Activated CD4-positive, alpha-beta T cell treated with anti-CD3 and anti-CD28 coated beads, Interleukin-2, amount 10 ng/mL, durations not matched to agents 24 days and 14 days (primary cell): Measurements from ENCODE around the gene SAMD9. TPM values are rescaled to one million over a fixed set of nuclear protein-coding genes. Genes with fewer than 3 reads are reported as not detected.
"Not testable (repeated sequence)": the region's sequence is repeated elsewhere in the genome, so short reads cannot be mapped to it uniquely, and the experiment has no call there.

Experiments used
- DNase-seq: peaks from one replicate; pipeline ENCODE4 v3.0.0; 2022
- H3K27ac Mint-ChIP-seq: one replicate; pipeline ENCODE4 v1.8.0; 2022; ENCODE audit warnings: mild to moderate bottlenecking, mixed read lengths
- H3K27me3 Mint-ChIP-seq: one replicate; pipeline ENCODE4 v1.8.0; 2022; ENCODE audit warnings: mixed read lengths
- H3K36me3 Mint-ChIP-seq: one replicate; pipeline ENCODE4 v1.8.0; 2022; ENCODE audit warnings: low read depth, mild to moderate bottlenecking, mixed read lengths
- H3K4me1 Mint-ChIP-seq: one replicate; pipeline ENCODE4 v1.8.0; 2021; ENCODE audit warnings: mixed read lengths
- H3K4me3 Mint-ChIP-seq: one replicate; pipeline ENCODE4 v1.8.0; 2022; ENCODE audit warnings: mild to moderate bottlenecking, moderate library complexity, mixed read lengths
- H3K9me3 Mint-ChIP-seq: one replicate; pipeline ENCODE4 v1.8.0; 2021; ENCODE audit warnings: mixed read lengths
- intact Hi-C: fragments of 100-400 bp; cut with micrococcal nuclease; formaldehyde crosslinking; loops from one replicate; pipeline ENCODE4 v1.15.1; 2023
- total RNA-seq: library from RNA; stranded (reverse); gene quantifications from 2 replicates; pipeline ENCODE4 v1.2.3, GENCODE V29; 2022

SAMD9 gene
- total RNA-seq, 1 donor from 2014 or later: 8.6 TPM

DNA sequence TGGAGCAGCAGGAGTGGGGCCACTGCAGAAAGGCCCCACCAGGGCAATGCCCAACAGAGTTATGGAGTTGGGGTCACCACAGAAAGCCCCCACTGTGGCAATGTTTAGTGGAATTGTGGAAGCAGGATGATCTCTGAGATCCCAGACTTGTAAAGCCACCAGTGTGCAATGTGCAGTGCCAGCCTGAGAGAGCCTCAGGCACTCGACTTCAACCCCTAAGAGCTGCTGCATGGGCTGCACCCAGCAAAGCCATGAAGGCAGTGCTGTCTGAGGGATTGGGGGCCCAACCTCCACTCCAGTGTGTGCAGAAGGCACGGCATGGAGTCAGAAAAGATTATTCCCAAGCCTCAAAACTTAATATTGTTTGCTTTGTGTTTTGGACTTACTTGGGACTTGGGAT lies 20.4 kb downstream of the SAMD9 start:
- Mint-ChIP-seq H3K4me1 (no peaks in the 10 kb centered on the region), H3K27me3 (no peaks in the 10 kb centered on the region), H3K36me3 (peaks cover 25% of the 10 kb centered on the region), H3K4me3 (no peak overlapping the region), H3K27ac (no peak overlapping the region), H3K9me3 (peaks cover 14% of the 10 kb centered on the region)
- no peak for DNase-seq
- intact Hi-C loops: no loop called here

DNA sequence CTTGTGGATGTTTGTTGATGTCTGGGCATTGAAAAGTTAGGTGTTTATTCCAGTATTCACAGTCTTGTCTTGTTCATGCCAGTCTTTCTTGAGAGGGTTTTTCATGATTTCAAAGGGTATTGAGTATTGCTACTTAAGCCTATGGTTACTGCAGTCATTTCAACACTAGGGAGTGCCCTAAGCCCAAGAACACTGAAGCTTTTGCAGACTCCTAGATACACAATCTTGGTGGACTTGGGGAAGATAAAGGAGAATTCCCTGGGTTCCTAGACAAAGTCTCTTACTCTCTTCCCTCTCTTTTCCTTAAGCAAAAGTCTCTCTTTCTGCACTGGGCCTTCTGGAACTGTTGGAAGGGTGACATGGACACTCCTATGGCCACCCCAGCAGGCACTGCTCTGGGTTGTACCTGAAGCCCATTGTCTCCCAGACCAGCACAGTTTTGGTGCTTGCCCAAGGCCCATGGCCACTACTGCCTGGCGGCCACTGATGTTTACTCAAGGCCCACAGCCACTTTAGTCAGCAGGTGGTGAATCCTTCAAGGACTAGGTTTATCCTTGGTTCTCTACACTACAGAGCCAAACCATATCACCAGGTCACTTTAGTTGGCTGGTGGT lies 24.9 kb downstream of the SAMD9 start:
- H3K36me3 Mint-ChIP-seq: no peaks in the 10 kb centered on the region
- H3K4me1 Mint-ChIP-seq: no peaks in the 10 kb centered on the region
- H3K9me3 Mint-ChIP-seq: peaks cover 7% of the 10 kb centered on the region
- intact Hi-C loops: loop anchor here (1.0 kb wide), 1 partner anchor 135 kb away; no protein-coding TSS in a partner anchor
- H3K27me3 Mint-ChIP-seq: peaks cover 27% of the 10 kb centered on the region
- H3K27ac Mint-ChIP-seq: no peak overlapping the region
- H3K4me3 Mint-ChIP-seq: no peak overlapping the region
- DNase-seq: peak; percentile 65

DNA sequence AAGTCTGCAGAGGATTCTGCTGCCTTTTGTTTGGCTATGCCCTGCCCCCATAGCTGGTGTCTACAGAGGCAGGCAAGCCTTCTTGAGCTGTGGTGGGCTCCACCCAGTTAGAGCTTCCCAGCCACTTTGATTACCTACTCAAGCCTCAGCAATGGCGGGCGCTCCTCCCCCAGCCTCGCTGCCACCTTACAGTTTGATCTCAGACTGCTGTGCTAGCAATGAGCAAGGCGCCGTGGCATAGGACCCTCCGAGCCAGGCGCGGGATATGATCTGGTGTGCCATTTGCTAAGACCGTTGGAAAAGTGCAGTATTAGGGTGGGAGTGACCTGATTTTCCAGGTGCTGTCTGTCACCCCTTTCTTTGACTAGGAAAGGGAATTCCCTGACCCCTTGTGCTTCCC lies 44.4 kb downstream of the SAMD9 start:
- H3K4me3 Mint-ChIP-seq, H3K4me1 Mint-ChIP-seq, H3K27ac Mint-ChIP-seq, DNase-seq, H3K36me3 Mint-ChIP-seq, intact Hi-C loops: not testable (repeated sequence)
- peaks cover 12% of the 10 kb centered on the region for H3K27me3 Mint-ChIP-seq
- peaks cover 22% of the 10 kb centered on the region for H3K9me3 Mint-ChIP-seq

DNA sequence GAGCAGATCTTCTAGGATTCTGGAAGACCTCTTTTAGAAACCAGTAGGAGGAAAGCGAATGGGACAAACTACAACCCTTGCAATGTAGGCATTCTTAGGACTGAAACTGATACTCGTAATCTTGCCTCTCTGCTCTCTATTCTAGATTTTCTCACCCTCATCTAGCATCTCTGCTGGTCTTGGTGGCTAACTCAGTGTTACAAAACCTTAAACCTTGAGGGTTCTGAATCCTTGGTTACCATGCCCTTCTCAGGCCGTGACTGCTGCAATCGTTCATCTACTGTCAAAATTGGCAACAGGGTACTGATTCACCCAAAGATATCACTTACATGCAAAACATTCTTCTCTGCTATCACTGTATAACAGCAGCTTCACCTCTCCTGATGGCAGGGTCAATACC lies 55.2 kb downstream of the SAMD9 start:
- intact Hi-C loops: no loop called here
- H3K4me3 Mint-ChIP-seq: no peak overlapping the region
- no peak for DNase-seq
- peaks cover 3% of the 10 kb centered on the region for H3K4me1 Mint-ChIP-seq
- no peaks in the 10 kb centered on the region for H3K36me3 Mint-ChIP-seq
- H3K27me3 Mint-ChIP-seq: peaks cover 32% of the 10 kb centered on the region
- H3K9me3 Mint-ChIP-seq: no peaks in the 10 kb centered on the region
- H3K27ac Mint-ChIP-seq: no peak overlapping the region

DNA sequence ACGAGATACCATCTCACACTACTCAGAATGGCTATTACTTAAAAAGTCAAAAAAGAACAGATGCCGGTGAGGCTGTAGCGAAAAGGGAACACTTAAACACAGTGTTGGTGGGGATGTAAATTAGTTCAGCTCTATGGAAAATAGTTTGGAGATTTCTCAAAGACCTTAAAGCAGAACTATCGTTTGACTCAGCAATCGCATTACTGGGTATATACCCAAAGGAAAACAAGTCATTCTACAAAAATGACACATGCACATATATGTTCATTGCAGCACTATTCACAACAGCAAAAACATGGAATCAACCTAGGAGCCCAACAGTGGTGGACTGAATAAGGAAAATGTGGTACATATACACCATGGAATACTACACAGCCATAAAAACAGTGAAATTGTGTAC lies 56.9 kb downstream of the SAMD9 start:
- peaks cover 30% of the 10 kb centered on the region for H3K27me3 Mint-ChIP-seq
- no peaks in the 10 kb centered on the region for H3K9me3 Mint-ChIP-seq
- no peak overlapping the region for H3K27ac Mint-ChIP-seq
- no peak for DNase-seq
- H3K4me1 Mint-ChIP-seq: peaks cover 3% of the 10 kb centered on the region
- no peak overlapping the region for H3K4me3 Mint-ChIP-seq
- intact Hi-C loops: no loop called here
- no peaks in the 10 kb centered on the region for H3K36me3 Mint-ChIP-seq

DNA sequence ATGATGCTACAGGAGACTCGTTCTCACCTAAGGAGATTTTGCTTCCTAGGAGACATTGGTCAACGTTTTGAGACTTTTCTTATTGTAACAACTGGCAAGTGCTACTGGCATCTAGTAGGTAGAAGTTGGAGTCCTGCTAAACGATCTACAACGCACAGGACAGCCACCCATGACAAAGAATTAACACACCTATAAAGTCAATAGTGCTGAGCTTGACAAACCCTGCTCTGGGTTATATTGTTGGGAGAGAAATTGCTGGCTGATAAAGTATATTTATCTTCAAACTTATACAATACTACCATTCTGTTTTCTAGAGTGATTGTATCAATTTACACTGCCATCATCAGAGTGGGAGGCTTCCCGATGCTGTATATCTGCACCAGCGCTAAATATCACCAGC lies 57.8 kb downstream of the SAMD9 start:
- Mint-ChIP-seq H3K27me3 (peaks cover 30% of the 10 kb centered on the region), H3K27ac (no peak overlapping the region), H3K4me1 (peaks cover 3% of the 10 kb centered on the region), H3K9me3 (no peaks in the 10 kb centered on the region), H3K4me3 (no peak overlapping the region), H3K36me3 (no peaks in the 10 kb centered on the region)
- no peak for DNase-seq
- intact Hi-C loops: no loop called here

DNA sequence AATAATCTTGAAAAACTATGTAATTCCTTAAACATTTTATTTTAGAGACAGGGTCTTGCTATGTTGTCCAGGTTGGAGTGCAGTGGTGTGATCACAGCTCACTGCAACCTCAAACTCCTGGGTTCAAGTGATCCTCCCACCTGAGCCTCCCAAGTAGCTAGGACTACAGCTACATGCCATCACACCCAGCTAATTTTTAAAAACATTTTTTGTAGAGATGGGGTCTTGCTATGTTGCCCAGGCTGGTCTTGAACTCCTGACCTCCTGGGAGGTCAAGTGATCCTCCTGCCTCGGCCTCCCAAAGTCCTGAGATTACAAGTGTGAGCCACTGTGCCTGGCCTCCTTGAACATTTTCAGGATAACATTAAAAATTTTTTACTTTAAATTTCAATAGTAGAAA lies 61.2 kb downstream of the SAMD9 start:
- intact Hi-C loops: loop anchor here (2.0 to 10.0 kb wide), 3 partner anchors 366 to 632 kb away; partner anchors contain the start of genes PEX1 and RBM48
- Mint-ChIP-seq H3K4me1 (peaks cover 13% of the 10 kb centered on the region), H3K27me3 (peaks cover 12% of the 10 kb centered on the region)
- H3K36me3 Mint-ChIP-seq, H3K4me3 Mint-ChIP-seq, H3K9me3 Mint-ChIP-seq, H3K27ac Mint-ChIP-seq, DNase-seq: not testable (repeated sequence)

DNA sequence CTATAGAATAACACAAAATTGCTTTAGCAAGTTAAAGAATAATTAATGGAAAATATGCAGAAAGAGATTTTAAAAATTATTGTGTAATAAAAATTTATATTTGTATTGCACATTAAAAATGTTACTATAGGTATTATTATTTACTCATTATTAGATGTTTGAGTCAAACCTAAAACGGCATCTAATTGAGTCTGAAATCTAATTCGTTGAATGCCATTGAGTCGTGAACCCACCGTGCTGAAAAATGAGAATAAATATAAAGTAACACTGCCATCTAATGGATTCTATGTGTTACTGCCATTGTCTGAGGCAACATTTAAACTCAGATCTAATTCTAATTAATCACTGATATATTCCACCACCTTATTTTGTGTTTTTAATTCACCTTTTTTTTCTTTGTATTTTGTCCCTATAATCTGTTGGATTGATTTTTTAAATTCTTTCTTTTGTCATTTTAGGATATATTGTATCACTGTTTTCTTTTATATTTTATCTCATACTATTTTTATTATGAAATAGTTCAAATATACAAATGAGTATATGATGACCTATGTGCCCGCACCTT lies 62.2 kb downstream of the SAMD9 start:
- peak; percentile 62 for DNase-seq
- Mint-ChIP-seq H3K4me1 (peaks cover 13% of the 10 kb centered on the region), H3K9me3 (no peaks in the 10 kb centered on the region), H3K27me3 (peaks cover 6% of the 10 kb centered on the region), H3K27ac (no peak overlapping the region), H3K4me3 (no peak overlapping the region), H3K36me3 (no peaks in the 10 kb centered on the region)
- intact Hi-C loops: loop anchor here (1.0 to 10.0 kb wide), 8 partner anchors 19 to 631 kb away; partner anchors contain the start of genes PEX1 and RBM48

DNA sequence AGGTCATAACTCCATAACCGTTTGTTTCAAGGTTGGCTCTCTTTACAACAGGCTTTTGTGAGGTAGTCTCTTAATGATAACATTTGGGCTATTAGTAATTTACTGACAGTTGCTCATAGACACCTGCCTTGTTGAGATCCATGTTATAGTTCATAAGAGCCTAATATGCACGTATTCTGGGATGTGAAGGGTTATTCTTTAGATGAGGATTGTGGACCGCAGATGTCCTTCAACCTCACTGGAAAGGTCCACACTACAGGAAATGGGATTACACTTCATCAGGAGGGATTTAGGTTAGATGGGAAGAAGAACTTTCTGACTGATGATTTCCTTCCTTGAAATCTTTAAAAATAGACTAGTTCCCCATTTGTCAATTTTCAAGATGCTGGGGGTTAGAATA lies 62.8 kb downstream of the SAMD9 start:
- Mint-ChIP-seq H3K36me3 (no peaks in the 10 kb centered on the region), H3K4me1 (peaks cover 13% of the 10 kb centered on the region), H3K9me3 (no peaks in the 10 kb centered on the region), H3K27ac (no peak overlapping the region), H3K27me3 (peaks cover 5% of the 10 kb centered on the region), H3K4me3 (no peak overlapping the region)
- intact Hi-C loops: loop anchor here (1.0 to 10.0 kb wide), 7 partner anchors 18 to 630 kb away; partner anchors contain the start of genes PEX1 and RBM48
- no peak for DNase-seq

DNA sequence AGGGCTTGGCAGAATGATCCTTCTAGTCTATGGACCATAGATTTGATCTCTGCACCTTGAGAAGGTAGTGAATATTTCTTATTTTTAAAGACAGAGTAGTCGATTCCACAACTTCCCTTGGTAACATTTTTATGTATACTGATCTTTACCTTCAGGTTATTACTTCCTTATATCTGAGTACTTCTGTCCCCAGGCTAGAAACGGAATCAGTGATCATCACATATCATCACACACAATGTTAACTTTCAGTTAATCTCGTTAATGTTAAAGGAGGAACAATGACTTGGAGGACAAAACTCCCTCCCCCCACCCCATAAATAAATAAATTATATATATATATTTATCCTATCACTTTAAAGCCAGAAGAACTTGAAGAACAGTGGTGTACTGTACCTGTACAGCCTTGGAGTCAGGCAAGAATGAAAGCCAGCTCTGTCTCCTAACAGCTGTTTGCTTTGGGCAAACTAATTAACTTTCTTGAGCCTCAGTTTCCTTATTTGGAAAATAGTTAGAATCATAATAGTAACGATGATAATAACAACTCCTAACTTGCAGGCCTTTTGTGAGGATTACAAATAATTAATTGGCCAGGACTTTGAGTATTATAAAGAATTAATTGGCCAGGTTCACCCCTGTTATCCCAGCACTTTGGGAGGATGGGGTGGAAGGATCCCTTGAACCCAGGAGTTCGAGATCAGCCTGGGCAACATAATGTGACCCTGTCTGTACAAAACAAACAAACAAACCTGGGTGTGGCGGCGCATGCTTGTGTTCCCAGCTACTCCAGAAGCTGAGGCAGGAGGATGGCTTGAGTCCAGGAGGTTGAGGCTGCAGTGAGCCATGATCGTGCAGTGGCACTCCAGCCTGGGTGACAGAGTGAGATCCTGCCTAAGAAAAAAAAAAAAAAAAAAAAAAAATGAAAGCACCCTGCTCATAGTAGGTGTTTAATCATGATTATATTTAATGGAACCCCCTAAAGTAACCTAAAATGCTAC lies 63.5 kb downstream of the SAMD9 start:
- H3K27ac Mint-ChIP-seq: peak overlapping the region; percentile 31
- H3K36me3 Mint-ChIP-seq: no peaks in the 10 kb centered on the region
- no peak overlapping the region for H3K4me3 Mint-ChIP-seq
- peaks cover 5% of the 10 kb centered on the region for H3K27me3 Mint-ChIP-seq
- intact Hi-C loops: loop anchor here (1.0 to 10.0 kb wide), 3 partner anchors 17 to 629 kb away; no protein-coding TSS in a partner anchor
- H3K4me1 Mint-ChIP-seq: peaks cover 13% of the 10 kb centered on the region
- no peak for DNase-seq
- H3K9me3 Mint-ChIP-seq: no peaks in the 10 kb centered on the region

DNA sequence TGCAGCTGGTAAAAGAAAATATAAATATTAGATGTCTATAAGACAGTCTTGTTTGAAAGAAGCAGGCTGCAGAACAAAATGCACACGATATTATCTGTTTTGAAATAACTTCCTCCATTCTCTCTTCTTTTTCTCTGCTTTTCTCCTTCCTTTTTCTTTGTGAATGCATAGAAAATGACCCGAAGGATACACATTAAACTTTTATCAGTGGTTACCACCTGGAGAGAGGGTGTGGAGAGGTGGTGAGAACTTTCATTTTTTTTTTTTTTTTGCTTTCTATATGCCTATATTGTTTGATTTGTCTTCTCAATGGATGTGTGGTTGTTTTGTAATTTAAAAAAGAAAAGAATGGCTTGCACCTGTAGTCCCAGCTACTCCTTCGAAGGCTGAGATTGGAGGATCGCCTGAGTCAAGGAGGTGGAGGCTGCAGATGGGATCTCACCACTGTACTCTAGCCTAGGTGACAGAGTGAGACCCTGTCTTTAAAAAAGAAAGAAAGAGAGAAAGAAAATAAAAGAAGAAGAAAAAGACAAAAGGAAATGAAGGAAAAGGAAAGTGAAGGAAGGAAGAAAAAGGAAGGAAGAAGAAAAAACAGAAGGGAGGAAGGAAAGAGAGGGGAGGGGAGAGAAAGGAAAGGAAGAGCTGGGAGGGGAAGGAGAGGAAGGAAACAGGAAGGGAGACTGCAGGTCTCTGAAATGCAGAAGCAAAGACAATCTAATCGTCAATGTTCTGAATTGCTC lies 64.4 kb downstream of the SAMD9 start:
- peaks cover 2% of the 10 kb centered on the region for H3K27me3 Mint-ChIP-seq
- DNase-seq: no peak
- no peak overlapping the region for H3K4me3 Mint-ChIP-seq
- intact Hi-C loops: loop anchor here (1.0 to 10.0 kb wide), 2 partner anchors 351 to 629 kb away; no protein-coding TSS in a partner anchor
- H3K36me3 Mint-ChIP-seq: no peaks in the 10 kb centered on the region
- H3K27ac Mint-ChIP-seq: peak overlapping the region; percentile 31
- no peaks in the 10 kb centered on the region for H3K9me3 Mint-ChIP-seq
- H3K4me1 Mint-ChIP-seq: peaks cover 11% of the 10 kb centered on the region

DNA sequence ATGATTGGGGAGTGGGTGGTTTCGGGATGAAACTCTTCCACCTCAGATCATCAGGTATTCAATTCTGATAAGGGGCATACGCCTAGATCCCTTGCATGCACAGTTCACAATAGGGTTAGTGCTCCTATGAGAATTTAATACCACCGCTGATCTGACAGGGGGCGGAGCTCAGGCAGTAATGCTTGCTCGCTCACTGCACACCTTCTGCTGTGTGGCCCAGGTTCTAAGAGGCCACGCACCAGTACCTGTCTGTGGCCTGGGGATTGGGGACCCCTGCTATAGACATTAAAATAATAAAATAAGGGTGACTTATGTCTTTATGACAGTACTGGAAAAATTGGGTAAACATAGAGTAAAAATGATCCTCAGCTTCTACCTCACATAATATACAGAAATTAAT lies 66.1 kb downstream of the SAMD9 start:
- Mint-ChIP-seq H3K4me3 (no peak overlapping the region), H3K4me1 (peaks cover 13% of the 10 kb centered on the region), H3K27me3 (no peaks in the 10 kb centered on the region), H3K9me3 (no peaks in the 10 kb centered on the region), H3K27ac (no peak overlapping the region), H3K36me3 (no peaks in the 10 kb centered on the region)
- DNase-seq: no peak
- intact Hi-C loops: loop anchor here (10.0 kb wide), 1 partner anchor 627 kb away; no protein-coding TSS in a partner anchor
